ENCODE measurements around the gene KLHL35.

DNA sequence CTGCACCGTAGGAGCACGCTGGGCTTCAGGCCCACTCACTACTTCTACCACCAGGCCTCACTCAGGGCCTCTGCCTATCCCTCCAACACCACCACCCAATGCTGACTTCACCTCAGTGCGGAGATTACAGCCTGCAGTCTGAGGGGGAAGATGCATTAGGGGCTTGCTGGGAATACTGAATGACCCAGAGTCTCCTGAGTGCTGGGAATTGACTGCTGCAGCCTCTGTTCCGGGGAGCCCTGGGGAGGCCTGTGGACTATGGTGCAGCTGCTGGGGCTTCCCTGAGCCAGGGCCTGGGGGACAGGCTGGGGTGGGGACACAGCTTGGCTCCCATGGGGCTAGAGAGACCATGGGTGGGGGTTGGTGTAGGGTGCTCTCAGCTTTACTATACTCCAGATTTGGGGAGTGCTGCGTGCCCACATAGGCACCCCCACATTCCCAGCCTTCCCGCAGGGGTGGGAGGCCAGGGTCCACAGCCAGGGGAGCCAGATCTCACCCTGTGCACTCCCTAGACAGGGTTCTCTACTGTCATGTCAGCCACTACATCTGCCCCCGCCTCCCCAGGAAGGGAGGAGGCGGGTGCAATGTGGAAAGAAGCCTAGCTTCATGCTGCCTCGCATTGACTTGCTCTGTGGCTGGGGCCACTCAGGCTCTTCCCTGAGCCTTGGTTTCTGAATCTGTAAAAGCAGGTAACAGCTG is 48.4 kb upstream of the KLHL35 start:
- TF ChIP-seq POLR2A (IDR thresholded peaks at IDR 0.05): no peak
- TF ChIP-seq, protein P1, sequence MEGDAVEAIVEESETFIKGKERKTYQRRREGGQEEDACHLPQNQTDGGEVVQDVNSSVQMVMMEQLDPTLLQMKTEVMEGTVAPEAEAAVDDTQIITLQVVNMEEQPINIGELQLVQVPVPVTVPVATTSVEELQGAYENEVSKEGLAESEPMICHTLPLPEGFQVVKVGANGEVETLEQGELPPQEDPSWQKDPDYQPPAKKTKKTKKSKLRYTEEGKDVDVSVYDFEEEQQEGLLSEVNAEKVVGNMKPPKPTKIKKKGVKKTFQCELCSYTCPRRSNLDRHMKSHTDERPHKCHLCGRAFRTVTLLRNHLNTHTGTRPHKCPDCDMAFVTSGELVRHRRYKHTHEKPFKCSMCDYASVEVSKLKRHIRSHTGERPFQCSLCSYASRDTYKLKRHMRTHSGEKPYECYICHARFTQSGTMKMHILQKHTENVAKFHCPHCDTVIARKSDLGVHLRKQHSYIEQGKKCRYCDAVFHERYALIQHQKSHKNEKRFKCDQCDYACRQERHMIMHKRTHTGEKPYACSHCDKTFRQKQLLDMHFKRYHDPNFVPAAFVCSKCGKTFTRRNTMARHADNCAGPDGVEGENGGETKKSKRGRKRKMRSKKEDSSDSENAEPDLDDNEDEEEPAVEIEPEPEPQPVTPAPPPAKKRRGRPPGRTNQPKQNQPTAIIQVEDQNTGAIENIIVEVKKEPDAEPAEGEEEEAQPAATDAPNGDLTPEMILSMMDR (IDR thresholded peaks at IDR 0.05): no peak

All from stomach (tissue), 4 donors.